Esophagus muscularis mucosa (tissue), 4 donors: ENCODE results near the gene S100Z. TPM values are rescaled to one million over a fixed set of nuclear protein-coding genes. Genes with fewer than 3 reads are reported as not detected.
"Not testable (repeated sequence)": the region's sequence is repeated elsewhere in the genome, so short reads cannot be mapped to it uniquely, and the experiment has no call there.

Source experiments
- DNase-seq: peaks from one replicate; pipeline ENCODE4 v3.0.0-alpha.2; 2017; ENCODE audit errors: extremely low spot score
- H3K27ac ChIP-seq, 4 donors: fragments of 200-600 bp; sonication (generic); replicated peaks in 1 of 4; 1 replicate in 3 of 4; 2 replicates in 1 of 4; pipeline ENCODE4 v1.5.1; 2016 to 2019; ENCODE audit warnings: mild to moderate bottlenecking in 1 of 4
- H3K27me3 ChIP-seq, 4 donors: fragments of 200-600 bp; sonication (generic); one replicate each; pipeline versions ENCODE4 v1.5.1 to v1.6.0; 2016 to 2019
- H3K36me3 ChIP-seq, 4 donors: fragments of 200-600 bp; sonication (generic); one replicate each; pipeline ENCODE4 v1.5.1; 2016 to 2019
- H3K4me1 ChIP-seq, 4 donors: fragments of 200-600 bp; sonication (generic); one replicate each; pipeline ENCODE4 v1.5.1; 2016 to 2019
- H3K4me3 ChIP-seq, 4 donors: fragments of 200-600 bp; sonication (generic); 1 replicate in 2 of 4; 2 replicates in 2 of 4; pipeline ENCODE4 v1.5.1; 2016 to 2019; ENCODE audit warnings: mild to moderate bottlenecking in 4 of 4, moderate library complexity in 1 of 4
- H3K9me3 ChIP-seq, 4 donors: fragments of 200-600 bp; sonication (generic); 1 replicate in 3 of 4; 2 replicates in 1 of 4; pipeline ENCODE4 v1.5.1; 2016 to 2019
- EP300 ChIP-seq: sonication (generic); formaldehyde crosslinking; IDR thresholded peaks from one replicate; pipeline ENCODE4 v1.6.1; 2017; ENCODE audit warnings: antibody characterized with exemption
- POLR2A ChIP-seq: fragments of 450-650 bp; IDR thresholded peaks from one replicate; pipeline ENCODE4 v1.6.1; 2017; ENCODE audit warnings: antibody characterized with exemption, moderate library complexity, mild to moderate bottlenecking, low read depth
- POLR2AphosphoS5 ChIP-seq, 2 donors: sonication (generic); formaldehyde crosslinking; IDR thresholded peaks; one replicate each; pipeline ENCODE4 v1.6.1; 2017; ENCODE audit warnings: antibody characterized with exemption in 2 of 2
- WGBS: methylation state at CpG from one replicate; pipeline ENCODE4 v1.1.5; 2018; 5-methylcytosine and 5-hydroxymethylcytosine counted together
- intact Hi-C: fragments of 100-400 bp; cut with DNase I; formaldehyde crosslinking; loops from one replicate; pipeline ENCODE4 v1.15.1; 2023
- total RNA-seq, 4 donors: library from RNA; depleted of rRNA; stranded (reverse); fragments of >200 nt; gene quantifications; one replicate each; pipeline versions ENCODE4 v1.1.0 to v1.2.1, GENCODE V29; 2016
- TF ChIP-seq, protein P1 (sequence below), 3 experiments: fragments of 200-600 bp in 2 of 3; fragments of 450-650 bp in 1 of 3; sonication (generic) in 2 of 3; IDR thresholded peaks; one replicate each; pipeline ENCODE4 v1.5.1; 2017 to 2019; ENCODE audit warnings: antibody characterized with exemption in 3 of 3, mild to moderate bottlenecking in 2 of 3, moderate library complexity in 1 of 3

Gene S100Z
- total RNA-seq, 4 donors from 2014 or later: not detected

GRCh38 chr5:76893294-76893693 lies 43.5 kb downstream of the S100Z start:
- TF ChIP-seq POLR2A (no peak), POLR2AphosphoS5 (IDR thresholded peaks at IDR 0.05) (no peak), EP300 (no peak)
- TF ChIP-seq, protein P1, sequence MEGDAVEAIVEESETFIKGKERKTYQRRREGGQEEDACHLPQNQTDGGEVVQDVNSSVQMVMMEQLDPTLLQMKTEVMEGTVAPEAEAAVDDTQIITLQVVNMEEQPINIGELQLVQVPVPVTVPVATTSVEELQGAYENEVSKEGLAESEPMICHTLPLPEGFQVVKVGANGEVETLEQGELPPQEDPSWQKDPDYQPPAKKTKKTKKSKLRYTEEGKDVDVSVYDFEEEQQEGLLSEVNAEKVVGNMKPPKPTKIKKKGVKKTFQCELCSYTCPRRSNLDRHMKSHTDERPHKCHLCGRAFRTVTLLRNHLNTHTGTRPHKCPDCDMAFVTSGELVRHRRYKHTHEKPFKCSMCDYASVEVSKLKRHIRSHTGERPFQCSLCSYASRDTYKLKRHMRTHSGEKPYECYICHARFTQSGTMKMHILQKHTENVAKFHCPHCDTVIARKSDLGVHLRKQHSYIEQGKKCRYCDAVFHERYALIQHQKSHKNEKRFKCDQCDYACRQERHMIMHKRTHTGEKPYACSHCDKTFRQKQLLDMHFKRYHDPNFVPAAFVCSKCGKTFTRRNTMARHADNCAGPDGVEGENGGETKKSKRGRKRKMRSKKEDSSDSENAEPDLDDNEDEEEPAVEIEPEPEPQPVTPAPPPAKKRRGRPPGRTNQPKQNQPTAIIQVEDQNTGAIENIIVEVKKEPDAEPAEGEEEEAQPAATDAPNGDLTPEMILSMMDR (IDR thresholded peaks at IDR 0.05): no peak

GRCh38 chr5:76896196-76896595 lies 46.4 kb downstream of the S100Z start:
- 96% methylated on average over 2 of the region's 2 CpGs for WGBS
- Histone ChIP-seq H3K27ac (no peak overlapping the region), H3K9me3 (peaks cover 0 to 26% (median 21%) of the 10 kb centered on the region in 4 donors), H3K27me3 (no peaks in the 10 kb centered on the region), H3K36me3 (no peaks in the 10 kb centered on the region), H3K4me3 (no peak overlapping the region), H3K4me1 (no peaks in the 10 kb centered on the region)
- TF ChIP-seq, protein P1 (IDR thresholded peaks at IDR 0.05): no peak
- TF ChIP-seq EP300 (no peak), POLR2AphosphoS5 (IDR thresholded peaks at IDR 0.05) (no peak), POLR2A (no peak)
- intact Hi-C loops: no loop called here
- no peak for DNase-seq

More at GRCh38 chr5:76893294-76893693, 43.5 kb downstream of the S100Z start:
- no peaks in the 10 kb centered on the region for H3K4me1 ChIP-seq
- H3K36me3 ChIP-seq: no peaks in the 10 kb centered on the region
- intact Hi-C loops: no loop called here
- no peak for DNase-seq
- WGBS: 76% methylated on average over 2 of the region's 2 CpGs
- H3K27me3 ChIP-seq: no peaks in the 10 kb centered on the region
- H3K9me3 ChIP-seq: peaks cover 0 to 8% (median 5%) of the 10 kb centered on the region in 4 donors
- no peak overlapping the region for H3K27ac ChIP-seq
- H3K4me3 ChIP-seq: no peak overlapping the region

DNA sequence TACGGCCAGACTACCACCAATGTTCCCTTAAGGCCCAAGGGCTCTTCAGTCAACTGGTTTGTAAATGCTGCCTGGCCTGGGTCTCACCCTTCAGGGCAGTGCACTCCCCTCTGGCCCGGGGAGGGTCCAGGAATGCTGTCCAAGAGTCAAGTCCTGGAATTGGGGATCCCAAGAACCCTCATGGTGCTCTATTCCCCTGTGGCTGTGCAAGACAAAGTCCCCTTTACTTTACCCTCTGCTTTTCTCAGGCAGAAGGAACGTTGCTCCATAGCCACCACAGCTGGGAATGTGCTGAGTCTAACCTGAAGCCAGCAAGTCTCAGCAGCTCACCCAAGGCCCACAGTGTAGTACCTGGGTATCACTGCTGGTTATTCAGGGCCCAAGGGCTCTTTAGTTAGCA lies 51.7 kb downstream of the S100Z start:
- Histone ChIP-seq H3K4me3 (no peak overlapping the region), H3K36me3 (no peaks in the 10 kb centered on the region), H3K4me1 (no peaks in the 10 kb centered on the region), H3K27ac (no peak overlapping the region), H3K9me3 (peaks cover 0 to 35% (median 29%) of the 10 kb centered on the region in 4 donors), H3K27me3 (no peaks in the 10 kb centered on the region)
- WGBS: 72% methylated on average over 3 of the region's 3 CpGs
- DNase-seq: no peak
- no peak for TF ChIP-seq EP300
- TF ChIP-seq POLR2AphosphoS5 (IDR thresholded peaks at IDR 0.05): no peak
- TF ChIP-seq, protein P1 (IDR thresholded peaks at IDR 0.05): no peak
- TF ChIP-seq POLR2A: no peak
- intact Hi-C loops: no loop called here

DNA sequence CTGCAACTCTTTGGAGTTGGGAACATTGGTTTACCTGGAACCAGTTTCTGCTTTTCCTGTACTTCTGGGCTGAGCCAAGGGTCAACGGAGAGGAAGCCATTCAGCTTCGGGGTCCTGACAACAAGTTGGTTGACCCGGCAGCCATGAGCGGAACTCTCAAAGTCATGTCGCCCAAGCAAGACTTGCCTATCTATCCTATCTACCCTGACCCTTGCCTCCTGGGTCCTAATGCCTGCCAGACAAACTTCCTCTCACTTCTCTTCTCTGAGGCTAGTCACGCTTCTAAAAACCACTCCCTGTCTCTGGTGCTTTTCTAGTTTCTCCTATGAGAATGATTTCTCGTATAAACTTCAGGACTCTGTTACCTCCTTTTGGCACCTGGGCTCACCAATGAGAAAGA lies 58.4 kb downstream of the S100Z start:
- Histone ChIP-seq H3K27me3 (no peaks in the 10 kb centered on the region), H3K9me3 (no peaks in the 10 kb centered on the region), H3K4me3 (no peak overlapping the region), H3K27ac (no peak overlapping the region), H3K4me1 (no peaks in the 10 kb centered on the region), H3K36me3 (no peaks in the 10 kb centered on the region)
- TF ChIP-seq POLR2A: no peak
- TF ChIP-seq, protein P1 (IDR thresholded peaks at IDR 0.05): no peak
- TF ChIP-seq POLR2AphosphoS5 (IDR thresholded peaks at IDR 0.05): no peak
- no peak for TF ChIP-seq EP300
- 92% methylated on average over 7 of the region's 7 CpGs for WGBS
- intact Hi-C loops: no loop called here
- DNase-seq: no peak

DNA sequence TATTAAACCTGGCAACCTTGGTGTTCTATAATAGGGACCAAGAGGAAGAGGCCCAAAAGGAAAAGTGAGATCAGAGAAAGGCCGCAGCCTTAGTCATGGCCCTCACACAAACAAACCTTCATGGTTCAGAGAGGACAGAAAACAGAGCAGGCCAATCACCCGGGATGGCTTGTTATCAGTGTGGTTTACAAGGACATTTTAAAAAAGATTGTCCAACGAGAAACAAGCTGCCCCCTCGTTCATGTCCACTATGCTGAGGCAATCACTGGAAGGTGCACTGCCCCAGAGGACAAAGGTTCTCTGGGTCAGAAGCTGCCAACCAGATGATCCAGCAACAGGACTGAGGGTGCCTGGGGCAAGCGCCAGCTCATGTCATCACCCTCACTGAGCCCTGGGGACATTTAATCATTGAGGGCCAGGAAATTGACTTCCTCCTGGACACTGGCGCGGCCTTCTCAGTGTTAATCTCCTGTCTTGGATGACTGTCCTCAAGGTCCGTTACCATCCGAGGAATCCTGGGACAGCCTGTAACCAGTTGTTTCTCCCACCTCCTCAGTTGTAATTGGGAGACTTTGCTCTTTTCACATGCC lies 60.6 kb downstream of the S100Z start:
- WGBS: 84% methylated on average over 9 of the region's 9 CpGs
- H3K36me3 ChIP-seq, H3K4me1 ChIP-seq, H3K4me3 ChIP-seq, H3K27me3 ChIP-seq, DNase-seq, intact Hi-C loops, H3K27ac ChIP-seq, H3K9me3 ChIP-seq: not testable (repeated sequence)

DNA sequence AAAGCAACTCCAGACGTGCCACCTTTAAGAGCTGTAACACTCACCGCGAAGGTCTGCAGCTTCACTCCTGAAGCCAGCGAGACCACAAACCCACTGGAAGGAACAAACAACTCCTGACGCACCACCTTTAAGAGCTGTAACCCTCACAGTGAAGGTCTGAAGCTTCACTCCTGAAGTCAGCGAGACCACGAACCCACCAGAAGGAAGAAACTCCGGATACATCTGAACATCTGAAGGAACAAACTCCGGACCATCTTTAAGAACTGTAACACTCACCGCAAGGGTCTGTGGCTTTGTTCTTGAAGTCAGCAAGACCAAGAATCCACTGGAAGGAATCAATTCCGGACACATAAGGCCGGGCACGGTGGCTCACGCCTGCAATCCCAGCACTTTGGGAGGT lies 64.9 kb downstream of the S100Z start:
- H3K27ac ChIP-seq, H3K4me3 ChIP-seq, H3K27me3 ChIP-seq, DNase-seq, intact Hi-C loops, H3K9me3 ChIP-seq, H3K36me3 ChIP-seq, H3K4me1 ChIP-seq: not testable (repeated sequence)
- WGBS: 78% methylated on average over 10 of the region's 14 CpGs
